ENCODE data around the gene HTT. TPM values are rescaled to one million over a fixed set of nuclear protein-coding genes. Genes with fewer than 3 reads are reported as not detected.
A peak's percentile ranks its signal among the peaks of the same experiment; 100 is the strongest.

Gene HTT
- total RNA-seq, 1 donor from 2014 or later = 73.6 TPM

- Mint-ChIP-seq H3K27me3 (ENCODE audit: low read depth) (peaks cover 21% of the 10 kb centered on the region), H3K36me3 (peaks cover 4% of the 10 kb centered on the region), H3K9me3 (peaks cover 12% of the 10 kb centered on the region), H3K4me3 (no peak overlapping the region), H3K4me1 (no peaks in the 10 kb centered on the region), H3K27ac (no peak overlapping the region)
- TF ChIP-seq CTCF (IDR thresholded peaks at IDR 0.05; ENCODE audit: unreplicated experiment) = no peak
- DNase-seq (ENCODE audit: low spot score in 2 of 2, unreplicated experiment in 2 of 2) = no peak
Measured at GRCh38 chr4:3285558-3286334, 211.3 kb downstream of the HTT start.

GRCh38 chr4:3286335-3287175 lies 212.1 kb downstream of the HTT start:
- peaks cover 3% of the 10 kb centered on the region for H3K4me1 Mint-ChIP-seq
- no peak for TF ChIP-seq CTCF (IDR thresholded peaks at IDR 0.05; ENCODE audit: unreplicated experiment)
- no peak overlapping the region for H3K27ac Mint-ChIP-seq
- H3K4me3 Mint-ChIP-seq = no peak overlapping the region
- peaks cover 4% of the 10 kb centered on the region for H3K36me3 Mint-ChIP-seq
- H3K27me3 Mint-ChIP-seq (ENCODE audit: low read depth) = peaks cover 23% of the 10 kb centered on the region
- peaks cover 10% of the 10 kb centered on the region for H3K9me3 Mint-ChIP-seq
- peak in 1 of 2 experiments; percentile 34 for DNase-seq (ENCODE audit: low spot score in 2 of 2, unreplicated experiment in 2 of 2)

- no peak for TF ChIP-seq CTCF (IDR thresholded peaks at IDR 0.05; ENCODE audit: unreplicated experiment)
- Mint-ChIP-seq H3K27me3 (ENCODE audit: low read depth) (peaks cover 25% of the 10 kb centered on the region), H3K4me3 (no peak overlapping the region), H3K9me3 (peaks cover 5% of the 10 kb centered on the region), H3K36me3 (no peaks in the 10 kb centered on the region), H3K27ac (no peak overlapping the region), H3K4me1 (peaks cover 6% of the 10 kb centered on the region)
- peak in 1 of 2 experiments; percentile 19 for DNase-seq (ENCODE audit: low spot score in 2 of 2, unreplicated experiment in 2 of 2)
Measured at GRCh38 chr4:3287271-3287971, 212.9 kb downstream of the HTT start.

DNA sequence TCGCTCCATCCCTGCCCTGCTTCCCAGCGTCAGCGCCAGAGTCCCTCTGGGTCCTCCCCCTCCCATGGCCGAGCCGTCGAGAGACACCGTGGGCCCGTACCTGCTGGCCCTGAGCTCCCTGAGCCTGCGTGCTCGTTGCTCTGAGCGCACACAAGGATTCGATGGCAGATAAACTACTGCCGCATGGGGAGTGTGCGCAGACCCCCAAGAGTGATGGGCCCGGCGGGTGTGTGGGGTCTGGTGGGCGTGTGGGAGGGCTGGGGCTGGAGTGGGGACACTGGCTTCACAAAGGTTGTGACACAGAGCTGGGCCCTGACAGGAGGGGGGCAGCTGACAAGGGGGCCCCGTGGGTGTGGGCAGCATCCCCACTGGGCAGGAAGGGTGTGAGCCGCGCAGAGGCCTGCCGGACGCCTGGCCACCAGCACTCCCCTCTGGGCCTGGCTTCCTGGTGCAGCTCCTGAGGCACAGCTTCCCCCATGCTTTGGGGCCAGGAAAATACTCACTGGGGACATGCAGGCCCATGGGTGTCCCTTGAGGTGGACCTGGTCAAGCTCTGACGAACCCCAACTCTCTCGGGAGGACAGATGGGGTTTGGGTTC lies 213.6 kb downstream of the HTT start:
- Mint-ChIP-seq H3K36me3 (no peaks in the 10 kb centered on the region), H3K9me3 (no peaks in the 10 kb centered on the region), H3K27me3 (ENCODE audit: low read depth) (peaks cover 25% of the 10 kb centered on the region), H3K27ac (no peak overlapping the region), H3K4me1 (peaks cover 6% of the 10 kb centered on the region), H3K4me3 (no peak overlapping the region)
- DNase-seq (ENCODE audit: low spot score in 2 of 2, unreplicated experiment in 2 of 2) = peak in 1 of 2 experiments; percentile 27
- no peak for TF ChIP-seq CTCF (IDR thresholded peaks at IDR 0.05; ENCODE audit: unreplicated experiment)

GRCh38 chr4:3288571-3289094 lies 214.2 kb downstream of the HTT start:
- TF ChIP-seq CTCF (IDR thresholded peaks at IDR 0.05; ENCODE audit: unreplicated experiment) = no peak
- Mint-ChIP-seq H3K27me3 (ENCODE audit: low read depth) (peaks cover 25% of the 10 kb centered on the region), H3K4me1 (peaks cover 9% of the 10 kb centered on the region), H3K9me3 (no peaks in the 10 kb centered on the region), H3K4me3 (no peak overlapping the region), H3K36me3 (no peaks in the 10 kb centered on the region), H3K27ac (no peak overlapping the region)
- no peak for DNase-seq (ENCODE audit: low spot score in 2 of 2, unreplicated experiment in 2 of 2)

All from mesothelial cell of epicardium (in vitro differentiated cells).